HG03066 (cell line): ENCODE data around the gene COL6A1.
"Not testable (repeated sequence)": the region's sequence is repeated elsewhere in the genome, so short reads cannot be mapped to it uniquely, and the experiment has no call there.

ENCODE experiments used
- ATAC-seq: cut with Tn5 transposase; IDR thresholded peaks from one replicate; pipeline ENCODE4 v1.9.1; 2021; ENCODE audit warnings: low read depth; ENCODE audit not compliant: unreplicated experiment

Gene COL6A1

GRCh38 chr21:45964649-45965048, 16.9 kb upstream of the COL6A1 start:
- no peak for ATAC-seq

- ATAC-seq, result no peak
Observed at GRCh38 chr21:45965084-45965809, 16.3 kb upstream of the COL6A1 start.

GRCh38 chr21:45966791-45967394, 14.7 kb upstream of the COL6A1 start:
- no peak for ATAC-seq

- ATAC-seq, result no peak
Observed at GRCh38 chr21:45969921-45970673, 11.5 kb upstream of the COL6A1 start.

- ATAC-seq, result no peak
Observed at GRCh38 chr21:45970674-45971615, 10.6 kb upstream of the COL6A1 start.

- ATAC-seq, result no peak
Observed at GRCh38 chr21:45971616-45972352, 9.8 kb upstream of the COL6A1 start.

- ATAC-seq, result no peak
Observed at GRCh38 chr21:45972353-45972715, 9.2 kb upstream of the COL6A1 start.

GRCh38 chr21:45972716-45973474, 8.7 kb upstream of the COL6A1 start:
- no peak for ATAC-seq

- ATAC-seq, result no peak
Observed at GRCh38 chr21:45973475-45974072, 8.0 kb upstream of the COL6A1 start.

- ATAC-seq, result no peak
Observed at GRCh38 chr21:45974073-45975019, 7.2 kb upstream of the COL6A1 start.

- no peak for ATAC-seq
Observed at GRCh38 chr21:45975020-45975666, 6.4 kb upstream of the COL6A1 start.

GRCh38 chr21:45975667-45976409, 5.7 kb upstream of the COL6A1 start:
- not testable (repeated sequence) for ATAC-seq

GRCh38 chr21:45976701-45977311, 4.8 kb upstream of the COL6A1 start:
- no peak for ATAC-seq

GRCh38 chr21:45977396-45977795, 4.2 kb upstream of the COL6A1 start:
- no peak for ATAC-seq

- ATAC-seq, result no peak
Observed at GRCh38 chr21:45979141-45979631, 2.4 kb upstream of the COL6A1 start.

GRCh38 chr21:45979651-45980050, 1.9 kb upstream of the COL6A1 start:
- no peak for ATAC-seq
